ENCODE data around the gene MAS1L. TPM values are rescaled to one million over a fixed set of nuclear protein-coding genes. Genes with fewer than 3 reads are reported as not detected.

MAS1L gene
- polyA plus RNA-seq, 2 of the 4 experiments (the other 2 are of a cell fraction) = not detected

DNA sequence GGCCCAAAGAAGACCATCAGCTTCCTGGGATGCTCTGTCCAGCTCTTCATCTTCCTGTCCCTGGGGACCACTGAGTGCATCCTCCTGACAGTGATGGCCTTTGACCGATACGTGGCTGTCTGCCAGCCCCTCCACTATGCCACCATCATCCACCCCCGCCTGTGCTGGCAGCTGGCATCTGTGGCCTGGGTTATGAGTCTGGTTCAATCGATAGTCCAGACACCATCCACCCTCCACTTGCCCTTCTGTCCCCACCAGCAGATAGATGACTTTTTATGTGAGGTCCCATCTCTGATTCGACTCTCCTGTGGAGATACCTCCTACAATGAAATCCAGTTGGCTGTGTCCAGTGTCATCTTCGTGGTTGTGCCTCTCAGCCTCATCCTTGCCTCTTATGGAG is 25.7 kb downstream of the MAS1L start:
- FAIRE-seq = no peak
- no peak overlapping the region for H3K27ac ChIP-seq
- no peak overlapping the region for H3K4me3 ChIP-seq
- H3K4me1 ChIP-seq = no peaks in the 10 kb centered on the region
- H3K4me2 ChIP-seq = no peak overlapping the region
- DNase-seq (ENCODE audit: low read depth in 1 of 2, low spot score in 1 of 2) = no peak
- TF ChIP-seq, protein P1, sequence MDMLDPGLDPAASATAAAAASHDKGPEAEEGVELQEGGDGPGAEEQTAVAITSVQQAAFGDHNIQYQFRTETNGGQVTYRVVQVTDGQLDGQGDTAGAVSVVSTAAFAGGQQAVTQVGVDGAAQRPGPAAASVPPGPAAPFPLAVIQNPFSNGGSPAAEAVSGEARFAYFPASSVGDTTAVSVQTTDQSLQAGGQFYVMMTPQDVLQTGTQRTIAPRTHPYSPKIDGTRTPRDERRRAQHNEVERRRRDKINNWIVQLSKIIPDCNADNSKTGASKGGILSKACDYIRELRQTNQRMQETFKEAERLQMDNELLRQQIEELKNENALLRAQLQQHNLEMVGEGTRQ (IDR thresholded peaks at IDR 0.05) = no peak
- TF ChIP-seq FOSB (CRISPR knock-in tag; IDR thresholded peaks at IDR 0.05) (no peak), ZC3H11A (IDR thresholded peaks at IDR 0.05) (no peak), MAFK (IDR thresholded peaks at IDR 0.05; ENCODE audit: partially characterized antibody) (no peak), RARB (CRISPR knock-in tag; IDR thresholded peaks at IDR 0.05) (no peak), MAZ (IDR thresholded peaks at IDR 0.05; ENCODE audit: borderline replicate concordance, low read depth, low read length) (no peak), FOXS1 (CRISPR knock-in tag; IDR thresholded peaks at IDR 0.05) (no peak), JUNB (IDR thresholded peaks at IDR 0.05) (no peak), CHD4 (IDR thresholded peaks at IDR 0.05; ENCODE audit: borderline replicate concordance) (no peak), CEBPB (IDR thresholded peaks at IDR 0.05) (no peak), ZSCAN20 (CRISPR knock-in tag; IDR thresholded peaks at IDR 0.05) (no peak)
- TF ChIP-seq, protein P2, sequence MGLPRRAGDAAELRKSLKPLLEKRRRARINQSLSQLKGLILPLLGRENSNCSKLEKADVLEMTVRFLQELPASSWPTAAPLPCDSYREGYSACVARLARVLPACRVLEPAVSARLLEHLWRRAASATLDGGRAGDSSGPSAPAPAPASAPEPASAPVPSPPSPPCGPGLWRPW (IDR thresholded peaks at IDR 0.05) = no peak
- CTCF ChIA-PET = no interaction called here
- 4% methylated on average over 6 of the region's 6 CpGs for WGBS (ENCODE audit: missing lambda C conversion rate)
- H3K9me3 ChIP-seq = no peaks in the 10 kb centered on the region
- ATAC-seq = no peak
- POLR2A ChIA-PET = no interaction called here

DNA sequence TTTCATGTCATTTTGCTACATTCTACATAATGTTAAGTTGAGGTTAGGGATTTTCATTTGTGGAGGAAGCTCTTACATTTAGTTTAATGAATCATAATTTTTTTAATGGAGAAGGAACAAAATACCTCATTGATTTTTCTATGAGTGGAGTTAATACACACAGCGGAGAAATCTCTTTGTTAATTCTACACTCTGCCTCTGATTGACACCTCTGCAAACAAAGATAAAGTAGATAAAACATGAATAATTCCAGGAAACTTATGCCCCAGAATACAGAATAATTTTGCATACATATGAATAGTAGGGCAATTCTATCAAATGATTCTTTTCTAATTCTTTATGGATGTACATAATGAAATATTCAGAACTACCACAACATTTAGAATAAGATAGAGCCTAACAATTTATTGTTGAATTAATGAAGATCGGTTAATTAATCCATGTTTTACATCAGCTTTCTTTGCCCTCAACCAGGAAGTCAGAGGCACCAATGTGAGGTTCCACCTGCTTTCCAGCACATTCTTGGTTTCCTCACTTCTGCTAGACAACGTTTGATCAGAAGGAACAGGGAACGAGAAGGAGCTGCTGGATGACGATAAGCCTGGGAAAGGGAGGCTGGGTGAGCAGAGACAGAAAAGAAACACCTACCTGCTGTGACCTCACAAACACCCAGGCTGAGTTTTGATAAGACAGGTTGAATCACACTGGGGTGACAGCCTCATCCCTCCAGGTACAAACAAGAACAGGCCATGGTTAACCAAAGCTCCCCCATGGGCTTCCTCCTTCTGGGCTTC is 26.5 kb downstream of the MAS1L start:
- H3K4me1 ChIP-seq = no peaks in the 10 kb centered on the region
- TF ChIP-seq JUNB (IDR thresholded peaks at IDR 0.05) = no peak
- TF ChIP-seq, protein P3, sequence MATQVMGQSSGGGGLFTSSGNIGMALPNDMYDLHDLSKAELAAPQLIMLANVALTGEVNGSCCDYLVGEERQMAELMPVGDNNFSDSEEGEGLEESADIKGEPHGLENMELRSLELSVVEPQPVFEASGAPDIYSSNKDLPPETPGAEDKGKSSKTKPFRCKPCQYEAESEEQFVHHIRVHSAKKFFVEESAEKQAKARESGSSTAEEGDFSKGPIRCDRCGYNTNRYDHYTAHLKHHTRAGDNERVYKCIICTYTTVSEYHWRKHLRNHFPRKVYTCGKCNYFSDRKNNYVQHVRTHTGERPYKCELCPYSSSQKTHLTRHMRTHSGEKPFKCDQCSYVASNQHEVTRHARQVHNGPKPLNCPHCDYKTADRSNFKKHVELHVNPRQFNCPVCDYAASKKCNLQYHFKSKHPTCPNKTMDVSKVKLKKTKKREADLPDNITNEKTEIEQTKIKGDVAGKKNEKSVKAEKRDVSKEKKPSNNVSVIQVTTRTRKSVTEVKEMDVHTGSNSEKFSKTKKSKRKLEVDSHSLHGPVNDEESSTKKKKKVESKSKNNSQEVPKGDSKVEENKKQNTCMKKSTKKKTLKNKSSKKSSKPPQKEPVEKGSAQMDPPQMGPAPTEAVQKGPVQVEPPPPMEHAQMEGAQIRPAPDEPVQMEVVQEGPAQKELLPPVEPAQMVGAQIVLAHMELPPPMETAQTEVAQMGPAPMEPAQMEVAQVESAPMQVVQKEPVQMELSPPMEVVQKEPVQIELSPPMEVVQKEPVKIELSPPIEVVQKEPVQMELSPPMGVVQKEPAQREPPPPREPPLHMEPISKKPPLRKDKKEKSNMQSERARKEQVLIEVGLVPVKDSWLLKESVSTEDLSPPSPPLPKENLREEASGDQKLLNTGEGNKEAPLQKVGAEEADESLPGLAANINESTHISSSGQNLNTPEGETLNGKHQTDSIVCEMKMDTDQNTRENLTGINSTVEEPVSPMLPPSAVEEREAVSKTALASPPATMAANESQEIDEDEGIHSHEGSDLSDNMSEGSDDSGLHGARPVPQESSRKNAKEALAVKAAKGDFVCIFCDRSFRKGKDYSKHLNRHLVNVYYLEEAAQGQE (IDR thresholded peaks at IDR 0.05) = no peak
- no peak for TF ChIP-seq KDM1A (IDR thresholded peaks at IDR 0.05; ENCODE audit: low read depth)
- ChIA-PET CTCF (no interaction called here), POLR2A (no interaction called here)
- no peak for ATAC-seq
- DNase-seq (ENCODE audit: low read depth in 1 of 2, low spot score in 1 of 2) = no peak
- H3K4me2 ChIP-seq = no peak overlapping the region
- H3K27ac ChIP-seq = no peak overlapping the region
- 10% methylated on average over 5 of the region's 5 CpGs for WGBS (ENCODE audit: missing lambda C conversion rate)
- H3K9me3 ChIP-seq = no peaks in the 10 kb centered on the region
- no peak for FAIRE-seq
- no peak overlapping the region for H3K4me3 ChIP-seq

DNA sequence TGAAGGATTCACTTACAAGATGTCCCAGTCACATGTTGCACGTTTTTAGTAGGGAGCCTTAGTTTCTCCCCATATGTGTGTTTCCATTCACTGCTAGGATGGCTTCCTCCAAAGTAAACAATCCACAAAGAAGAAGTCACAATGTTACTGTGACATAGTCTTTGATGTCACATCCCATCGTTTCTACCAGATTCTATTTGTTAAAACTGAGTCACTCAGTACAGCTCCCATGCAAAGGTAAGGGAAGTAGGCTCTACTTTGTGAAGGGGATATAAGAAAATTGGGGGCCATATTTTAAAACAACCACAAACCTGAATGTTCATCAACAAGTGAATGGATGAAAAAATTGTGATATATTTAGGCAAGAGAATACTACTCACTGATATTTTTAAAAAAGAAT is 30.8 kb downstream of the MAS1L start, which contains the start of the genes OR11A1 and OR2H1:
TSS of gene OR11A1 (minus strand) at position 101 of the 400 bp plus-strand sequence. CDS start 29,430 bp downstream, outside the sequence.
TSS of gene OR2H1 (plus strand) at position 185 of the 400 bp plus-strand sequence. CDS start 4,615 bp downstream, outside the sequence.
- Histone ChIP-seq H3K4me3 (no peak within 1 kb of the TSS), H3K4me1 (no peaks in the 10 kb centered on the region), H3K9me3 (no peaks in the 10 kb centered on the region), H3K27ac (no peak within 1 kb of the TSS), H3K4me2 (no peak within 1 kb of the TSS)
- CTCF ChIA-PET = no interaction called here
- 6% methylated on average over 2 of the region's 2 CpGs for WGBS (ENCODE audit: missing lambda C conversion rate)
- POLR2A ChIA-PET = no interaction called here
- no peak for TF ChIP-seq RARB (CRISPR knock-in tag; IDR thresholded peaks at IDR 0.05)
- no peak for TF ChIP-seq ZSCAN20 (CRISPR knock-in tag; IDR thresholded peaks at IDR 0.05)
- no peak for TF ChIP-seq HOXB5 (CRISPR knock-in tag; IDR thresholded peaks at IDR 0.05)
- no peak for TF ChIP-seq JUN (IDR thresholded peaks at IDR 0.05)
- TF ChIP-seq RCOR1 (IDR thresholded peaks at IDR 0.05; ENCODE audit: low read depth, low read length) = no peak
- no peak for TF ChIP-seq CHD4 (IDR thresholded peaks at IDR 0.05; ENCODE audit: borderline replicate concordance)
- no peak for TF ChIP-seq KDM5A (IDR thresholded peaks at IDR 0.05)
- no peak for TF ChIP-seq HDAC2 (IDR thresholded peaks at IDR 0.05)
- TF ChIP-seq POLR2A (IDR thresholded peaks at IDR 0.05; ENCODE audit: low read length) = no peak
- TF ChIP-seq, protein P4, sequence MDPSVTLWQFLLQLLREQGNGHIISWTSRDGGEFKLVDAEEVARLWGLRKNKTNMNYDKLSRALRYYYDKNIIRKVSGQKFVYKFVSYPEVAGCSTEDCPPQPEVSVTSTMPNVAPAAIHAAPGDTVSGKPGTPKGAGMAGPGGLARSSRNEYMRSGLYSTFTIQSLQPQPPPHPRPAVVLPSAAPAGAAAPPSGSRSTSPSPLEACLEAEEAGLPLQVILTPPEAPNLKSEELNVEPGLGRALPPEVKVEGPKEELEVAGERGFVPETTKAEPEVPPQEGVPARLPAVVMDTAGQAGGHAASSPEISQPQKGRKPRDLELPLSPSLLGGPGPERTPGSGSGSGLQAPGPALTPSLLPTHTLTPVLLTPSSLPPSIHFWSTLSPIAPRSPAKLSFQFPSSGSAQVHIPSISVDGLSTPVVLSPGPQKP (IDR thresholded peaks at IDR 0.05; ENCODE audit: low read depth, low read length) = no peak
- no peak for TF ChIP-seq KDM1A (IDR thresholded peaks at IDR 0.05; ENCODE audit: low read depth)
- TF ChIP-seq, protein P1 (IDR thresholded peaks at IDR 0.05) = no peak
- TF ChIP-seq CHD2 (IDR thresholded peaks at IDR 0.05; ENCODE audit: low read length, partially characterized antibody) = no peak
- TF ChIP-seq TP53 (CRISPR knock-in tag; IDR thresholded peaks at IDR 0.05) = no peak
- TF ChIP-seq FOXS1 (CRISPR knock-in tag; IDR thresholded peaks at IDR 0.05) = no peak
- TF ChIP-seq RAD21 (conservative IDR thresholded peaks at IDR 0.05 in 1 of 2, IDR thresholded peaks at IDR 0.05 in 1 of 2) = no peak
- TF ChIP-seq FOSL2 (IDR thresholded peaks at IDR 0.05) = no peak
- TF ChIP-seq FOSL2 (CRISPR knock-in tag; IDR thresholded peaks at IDR 0.05) = no peak
- DNase-seq (ENCODE audit: low read depth in 1 of 2, low spot score in 1 of 2) (no peak), FAIRE-seq (no peak), ATAC-seq (no peak)

Data from A549 (cell line).